HepG2 (cell line): Measurements from ENCODE around the gene BMERB1. TPM values are rescaled to one million over a fixed set of nuclear protein-coding genes. Genes with fewer than 3 reads are reported as not detected.

Source experiments
- ASH2L ChIP-seq: fragments of 300-600, 200-600 bp; sonication (generic); IDR thresholded peaks from 2 replicates; pipeline ENCODE4 v1.7.0; 2017; ENCODE audit warnings: low read depth, mild to moderate bottlenecking, moderate library complexity, mixed read lengths, low read length; ENCODE audit not compliant: insufficient read length
- DMAP1 ChIP-seq: IDR thresholded peaks from 2 replicates; pipeline ENCODE4 v1.6.1; 2016
- FOSL2 ChIP-seq: sonication (generic); formaldehyde crosslinking; IDR thresholded peaks from 2 replicates; pipeline ENCODE4 v1.4.0; 2020; ENCODE audit warnings: missing genetic modification reagents
- FOXA3 ChIP-seq: IDR thresholded peaks from 2 replicates; pipeline ENCODE4 v1.6.1; 2016; ENCODE audit warnings: missing genetic modification reagents, missing compliant biosample characterization
- JUNB ChIP-seq: sonication (generic); formaldehyde crosslinking; IDR thresholded peaks from 2 replicates; pipeline ENCODE4 v1.8.0; 2022; ENCODE audit warnings: missing genetic modification reagents, mild to moderate bottlenecking, borderline replicate concordance
- JUND ChIP-seq: sonication (generic); formaldehyde crosslinking; IDR thresholded peaks from 2 replicates; pipeline ENCODE4 v1.8.0; 2022; ENCODE audit warnings: mild to moderate bottlenecking, missing genetic modification reagents
- RAD21 ChIP-seq: fragments of 450-650 bp; formaldehyde crosslinking; IDR thresholded peaks from 2 replicates; pipeline ENCODE4 v1.5.0; 2020; ENCODE audit warnings: mild to moderate bottlenecking
- SALL1 ChIP-seq: sonication (generic); formaldehyde crosslinking; IDR thresholded peaks from 2 replicates; pipeline ENCODE4 v1.8.0; 2022; ENCODE audit warnings: mild to moderate bottlenecking, missing genetic modification reagents
- ZEB1 ChIP-seq: IDR thresholded peaks from 2 replicates; pipeline ENCODE4 v1.6.1; 2012; ENCODE audit warnings: mild to moderate bottlenecking, low read depth, inconsistent platforms; ENCODE audit not compliant: insufficient replicate concordance
- ZNF547 ChIP-seq: sonication (generic); formaldehyde crosslinking; IDR thresholded peaks from 2 replicates; pipeline ENCODE4 v1.5.1; 2020; ENCODE audit warnings: mild to moderate bottlenecking, missing genetic modification reagents
- ZNF550 ChIP-seq: sonication (generic); formaldehyde crosslinking; IDR thresholded peaks from 2 replicates; pipeline ENCODE4 v1.4.0; 2020; ENCODE audit warnings: mild to moderate bottlenecking, missing genetic modification reagents, borderline replicate concordance
- polyA plus RNA-seq, 8 experiments: library from polyadenylated mRNA; depleted of rRNA in 3 of 8; stranded (reverse) in 7 of 8; unstranded in 1 of 8; fragments of >200 nt; fragmentation: Illumina TruSeq in 4 of 8; extraction: Trizol in 4 of 8; gene quantifications; 2 replicates each; pipeline versions ENCODE4 v1.2.1 to v1.2.3, GENCODE V29; 2011 to 2016; ENCODE audit warnings: low read depth in 4 of 8, missing spikeins in 1 of 8, mixed read lengths in 1 of 8; ENCODE audit not compliant: insufficient read depth in 1 of 8
- total RNA-seq, 5 experiments: library from RNA; depleted of rRNA; stranded (reverse); fragments of >200 nt; fragmentation: Illumina TruSeq; extraction: Trizol; gene quantifications; 2 replicates each; pipeline ENCODE4 v1.2.3, GENCODE V29; 2016; ENCODE audit warnings: low read depth in 1 of 5
- TF ChIP-seq, protein P1 (sequence below): sonication (generic); formaldehyde crosslinking; IDR thresholded peaks from 2 replicates; pipeline ENCODE4 v1.5.1; 2020; ENCODE audit warnings: mild to moderate bottlenecking, missing genetic modification reagents, moderate library complexity
- TF ChIP-seq, protein P2 (sequence below): sonication (generic); formaldehyde crosslinking; IDR thresholded peaks from 2 replicates; pipeline ENCODE4 v1.4.0; 2020; ENCODE audit warnings: missing genetic modification reagents

BMERB1 gene
- total and polyA plus RNA-seq, 2 of the 13 experiments (the other 11 are each of a cell fraction or from before 2014, with no cell fraction given), result 1.4 TPM

DNA sequence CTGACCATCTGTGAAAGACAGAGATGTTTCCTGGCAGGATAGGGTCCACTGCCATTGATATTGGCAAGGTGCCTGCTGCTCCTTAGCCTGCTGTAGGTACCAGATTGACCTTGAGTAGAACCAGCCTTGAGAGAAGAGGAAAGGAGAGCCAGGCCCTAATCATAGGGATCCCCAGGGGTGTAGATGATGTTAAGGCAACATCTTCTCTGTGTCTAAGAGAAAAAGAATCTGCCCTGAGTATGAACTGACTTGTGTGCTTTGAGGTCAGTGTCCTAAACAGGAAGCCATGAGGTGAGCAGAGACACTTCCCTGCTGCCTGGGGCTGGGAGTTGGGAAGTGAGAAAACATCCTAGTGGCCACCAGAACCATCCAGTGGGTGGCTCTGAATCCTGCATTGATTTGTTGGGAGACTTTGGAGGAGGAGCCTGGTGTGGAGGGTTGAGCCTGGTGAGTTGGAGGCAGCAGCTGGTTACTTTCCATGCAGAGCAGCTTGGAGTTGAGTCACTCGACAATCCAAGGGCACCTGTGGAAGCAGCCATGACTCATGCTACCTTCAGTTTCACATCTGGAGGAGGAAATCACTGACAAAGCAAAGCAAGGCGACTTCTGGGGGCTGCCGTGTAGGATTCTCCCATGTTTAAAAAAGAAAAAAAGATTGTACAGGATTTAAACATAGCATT, 47.8 kb downstream of the BMERB1 start (continued):
- TF ChIP-seq JUND (peak; percentile 42), FOSL2 (peak; percentile 99), FOXA3 (CRISPR knock-in tag) (peak; percentile 54), ZNF550 (CRISPR knock-in tag) (0 out of 2 replicates have a peak, but pooled peaks have one; percentile 9), ASH2L (peak; percentile 44), ZEB1 (peak; percentile 76), DMAP1 (CRISPR knock-in tag) (peak; percentile 55; the same call in 1 of the 2 replicates), JUNB (CRISPR knock-in tag) (peak; percentile 74; the same call in 1 of the 2 replicates), RAD21 (CRISPR knock-in tag) (peak; percentile 38; the same call in 1 of the 2 replicates), SALL1 (CRISPR knock-in tag) (peak; percentile 89), ZNF547 (0 out of 2 replicates have a peak, but pooled peaks have one; percentile 30)
- TF ChIP-seq, protein P1, sequence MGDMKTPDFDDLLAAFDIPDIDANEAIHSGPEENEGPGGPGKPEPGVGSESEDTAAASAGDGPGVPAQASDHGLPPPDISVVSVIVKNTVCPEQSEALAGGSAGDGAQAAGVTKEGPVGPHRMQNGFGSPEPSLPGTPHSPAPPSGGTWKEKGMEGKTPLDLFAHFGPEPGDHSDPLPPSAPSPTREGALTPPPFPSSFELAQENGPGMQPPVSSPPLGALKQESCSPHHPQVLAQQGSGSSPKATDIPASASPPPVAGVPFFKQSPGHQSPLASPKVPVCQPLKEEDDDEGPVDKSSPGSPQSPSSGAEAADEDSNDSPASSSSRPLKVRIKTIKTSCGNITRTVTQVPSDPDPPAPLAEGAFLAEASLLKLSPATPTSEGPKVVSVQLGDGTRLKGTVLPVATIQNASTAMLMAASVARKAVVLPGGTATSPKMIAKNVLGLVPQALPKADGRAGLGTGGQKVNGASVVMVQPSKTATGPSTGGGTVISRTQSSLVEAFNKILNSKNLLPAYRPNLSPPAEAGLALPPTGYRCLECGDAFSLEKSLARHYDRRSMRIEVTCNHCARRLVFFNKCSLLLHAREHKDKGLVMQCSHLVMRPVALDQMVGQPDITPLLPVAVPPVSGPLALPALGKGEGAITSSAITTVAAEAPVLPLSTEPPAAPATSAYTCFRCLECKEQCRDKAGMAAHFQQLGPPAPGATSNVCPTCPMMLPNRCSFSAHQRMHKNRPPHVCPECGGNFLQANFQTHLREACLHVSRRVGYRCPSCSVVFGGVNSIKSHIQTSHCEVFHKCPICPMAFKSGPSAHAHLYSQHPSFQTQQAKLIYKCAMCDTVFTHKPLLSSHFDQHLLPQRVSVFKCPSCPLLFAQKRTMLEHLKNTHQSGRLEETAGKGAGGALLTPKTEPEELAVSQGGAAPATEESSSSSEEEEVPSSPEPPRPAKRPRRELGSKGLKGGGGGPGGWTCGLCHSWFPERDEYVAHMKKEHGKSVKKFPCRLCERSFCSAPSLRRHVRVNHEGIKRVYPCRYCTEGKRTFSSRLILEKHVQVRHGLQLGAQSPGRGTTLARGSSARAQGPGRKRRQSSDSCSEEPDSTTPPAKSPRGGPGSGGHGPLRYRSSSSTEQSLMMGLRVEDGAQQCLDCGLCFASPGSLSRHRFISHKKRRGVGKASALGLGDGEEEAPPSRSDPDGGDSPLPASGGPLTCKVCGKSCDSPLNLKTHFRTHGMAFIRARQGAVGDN (CRISPR knock-in tag), result peak; percentile 57; the same call in 1 of the 2 replicates
- TF ChIP-seq, protein P2, sequence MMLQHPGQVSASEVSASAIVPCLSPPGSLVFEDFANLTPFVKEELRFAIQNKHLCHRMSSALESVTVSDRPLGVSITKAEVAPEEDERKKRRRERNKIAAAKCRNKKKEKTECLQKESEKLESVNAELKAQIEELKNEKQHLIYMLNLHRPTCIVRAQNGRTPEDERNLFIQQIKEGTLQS (CRISPR knock-in tag), result peak; percentile 86
